IPS-20b (cell line): ENCODE results near the gene ZNF550.
"Not testable (repeated sequence)": the region's sequence is repeated elsewhere in the genome, so short reads cannot be mapped to it uniquely, and the experiment has no call there.

Source experiments
- H3K27ac ChIP-seq: one replicate; pipeline ENCODE4 v1.5.1; 2013; ENCODE audit warnings: low read length
- H3K27me3 ChIP-seq: 2 replicates; pipeline ENCODE4 v1.6.1; 2013; ENCODE audit warnings: mild to moderate bottlenecking, low read length, inconsistent platforms; ENCODE audit not compliant: insufficient read depth
- H3K36me3 ChIP-seq: 2 replicates; pipeline ENCODE4 v1.6.1; 2013; ENCODE audit warnings: low read depth, mild to moderate bottlenecking, inconsistent platforms, low read length, moderate library complexity; ENCODE audit not compliant: insufficient read depth
- H3K4me1 ChIP-seq: 2 replicates; pipeline ENCODE4 v1.6.1; 2013; ENCODE audit warnings: mild to moderate bottlenecking, control low read depth, inconsistent platforms, low read length, moderate library complexity; ENCODE audit not compliant: insufficient read depth
- H3K4me3 ChIP-seq: 2 replicates; pipeline ENCODE4 v1.5.1; 2013; ENCODE audit warnings: mild to moderate bottlenecking, low read length, inconsistent platforms
- H3K9ac ChIP-seq: 2 replicates; pipeline ENCODE4 v1.6.1; 2013; ENCODE audit warnings: low read depth, mild to moderate bottlenecking, inconsistent platforms, low read length, moderate library complexity
- H3K9me3 ChIP-seq: 2 replicates; pipeline ENCODE4 v1.6.1; 2013; ENCODE audit warnings: mild to moderate bottlenecking, low read depth, low read length, inconsistent platforms; ENCODE audit not compliant: insufficient read depth

The ZNF550 gene

GRCh38 chr19:57518021-57518420 lies 41.6 kb downstream of the ZNF550 start:
- H3K36me3 ChIP-seq, H3K27me3 ChIP-seq, H3K4me1 ChIP-seq, H3K4me3 ChIP-seq, H3K27ac ChIP-seq, H3K9ac ChIP-seq: not testable (repeated sequence)
- H3K9me3 ChIP-seq = peaks cover 52% of the 10 kb centered on the region

- Histone ChIP-seq H3K4me1 (no peaks in the 10 kb centered on the region), H3K9ac (no peak overlapping the region), H3K27ac (no peak overlapping the region), H3K27me3 (no peaks in the 10 kb centered on the region), H3K9me3 (peaks cover 64% of the 10 kb centered on the region), H3K4me3 (no peak overlapping the region), H3K36me3 (no peaks in the 10 kb centered on the region; the same call in 1 of the 2 replicates)
These were observed 44.4 kb downstream of the ZNF550 start for GRCh38 chr19:57515255-57515654.

- H3K36me3 ChIP-seq = peaks cover 7% of the 10 kb centered on the region
- H3K27ac ChIP-seq = no peak overlapping the region
- H3K27me3 ChIP-seq = no peaks in the 10 kb centered on the region
- no peak overlapping the region for H3K4me3 ChIP-seq
- H3K4me1 ChIP-seq = no peaks in the 10 kb centered on the region
- H3K9ac ChIP-seq = no peak overlapping the region
- peaks cover 74% of the 10 kb centered on the region for H3K9me3 ChIP-seq
These were observed 46.8 kb downstream of the ZNF550 start for GRCh38 chr19:57512845-57513244.

GRCh38 chr19:57511484-57511883 lies 48.2 kb downstream of the ZNF550 start:
- Histone ChIP-seq H3K4me1 (no peaks in the 10 kb centered on the region), H3K36me3 (peaks cover 19% of the 10 kb centered on the region), H3K9me3 (peaks cover 86% of the 10 kb centered on the region), H3K9ac (no peak overlapping the region), H3K27me3 (no peaks in the 10 kb centered on the region), H3K27ac (no peak overlapping the region), H3K4me3 (no peak overlapping the region)

- peaks cover 35% of the 10 kb centered on the region for H3K9me3 ChIP-seq
- H3K27me3 ChIP-seq = no peaks in the 10 kb centered on the region
- H3K9ac ChIP-seq = no peak overlapping the region
- no peaks in the 10 kb centered on the region for H3K4me1 ChIP-seq
- H3K4me3 ChIP-seq = no peak overlapping the region
- H3K27ac ChIP-seq = no peak overlapping the region
- H3K36me3 ChIP-seq = peaks cover 39% of the 10 kb centered on the region
These were observed 53.5 kb downstream of the ZNF550 start for GRCh38 chr19:57506163-57506562.

- not testable (repeated sequence) for H3K36me3 ChIP-seq, H3K4me1 ChIP-seq, H3K9ac ChIP-seq, H3K27ac ChIP-seq, H3K9me3 ChIP-seq, H3K27me3 ChIP-seq
- H3K4me3 ChIP-seq = peak overlapping the region; percentile 56
These were observed 59.3 kb downstream of the ZNF550 start for GRCh38 chr19:57500400-57500799.

GRCh38 chr19:57499680-57500395 lies 59.8 kb downstream of the ZNF550 start, which contains the start of gene ZNF773:
TSS of gene ZNF773 (plus strand) at chr19:57499938. CDS start at chr19:57500081, 143 bp downstream.
- H3K27ac ChIP-seq, H3K4me1 ChIP-seq, H3K9me3 ChIP-seq, H3K27me3 ChIP-seq, H3K36me3 ChIP-seq: not testable (repeated sequence)
- peak within 1 kb of the TSS; percentile 72; the same call in 1 of the 2 replicates for H3K9ac ChIP-seq
- H3K4me3 ChIP-seq = peak within 1 kb of the TSS; percentile 74

- H3K27me3 ChIP-seq, H3K9ac ChIP-seq, H3K4me3 ChIP-seq, H3K4me1 ChIP-seq, H3K36me3 ChIP-seq, H3K9me3 ChIP-seq, H3K27ac ChIP-seq: not testable (repeated sequence)
These were observed 60.4 kb downstream of the ZNF550 start for GRCh38 chr19:57499332-57499679.

GRCh38 chr19:57488299-57488644 lies 71.4 kb downstream of the ZNF550 start:
- H3K27me3 ChIP-seq, H3K27ac ChIP-seq, H3K4me1 ChIP-seq: not testable (repeated sequence)
- peaks cover 28% of the 10 kb centered on the region for H3K36me3 ChIP-seq
- H3K9me3 ChIP-seq = peaks cover 16% of the 10 kb centered on the region; the same call in 1 of the 2 replicates
- H3K9ac ChIP-seq = peak overlapping the region; percentile 51; the same call in 1 of the 2 replicates
- H3K4me3 ChIP-seq = peak overlapping the region; percentile 63

- not testable (repeated sequence) for H3K27me3 ChIP-seq, H3K27ac ChIP-seq, H3K4me1 ChIP-seq
- Histone ChIP-seq H3K9me3 (peaks cover 16% of the 10 kb centered on the region; the same call in 1 of the 2 replicates), H3K36me3 (peaks cover 22% of the 10 kb centered on the region), H3K9ac (peak within 1 kb of the TSS; percentile 82; the same call in 1 of the 2 replicates), H3K4me3 (peak within 1 kb of the TSS; percentile 78)
These were observed 72.0 kb downstream of the ZNF550 start, which contains the start of gene ZNF419 for GRCh38 chr19:57487477-57488298. TSS of gene ZNF419 (plus strand) at chr19:57487750. CDS start at chr19:57487951, 201 bp downstream.
